SK-N-SH treated with all-trans-retinoic acid at 6 μM for 48 hours (cell line): ENCODE data around the gene ATP2A2.
A peak's percentile ranks its signal among the peaks of the same experiment; 100 is the strongest.

ENCODE experiments used
- CSDC2 ChIP-seq: fragments of 250-450 bp; sonication (Bioruptor Pico); IDR thresholded peaks from 2 replicates; pipeline ENCODE4 v1.5.0; 2020; ENCODE audit warnings: mild to moderate bottlenecking, moderate library complexity
- CSRNP3 ChIP-seq: fragments of 250-450 bp; sonication (Bioruptor Pico); IDR thresholded peaks from 2 replicates; pipeline ENCODE4 v1.5.1; 2021; ENCODE audit warnings: mild to moderate bottlenecking, moderate library complexity
- OSR1 ChIP-seq: fragments of 250-450 bp; sonication (Bioruptor Pico); IDR thresholded peaks from 2 replicates; pipeline ENCODE4 v1.8.0; 2022; ENCODE audit warnings: moderate library complexity, mild to moderate bottlenecking, inconsistent platforms
- ZFP3 ChIP-seq: fragments of 250-450 bp; sonication (Bioruptor Pico); IDR thresholded peaks from 2 replicates; pipeline ENCODE4 v1.5.0; 2020; ENCODE audit warnings: mild to moderate bottlenecking, moderate library complexity

DNA sequence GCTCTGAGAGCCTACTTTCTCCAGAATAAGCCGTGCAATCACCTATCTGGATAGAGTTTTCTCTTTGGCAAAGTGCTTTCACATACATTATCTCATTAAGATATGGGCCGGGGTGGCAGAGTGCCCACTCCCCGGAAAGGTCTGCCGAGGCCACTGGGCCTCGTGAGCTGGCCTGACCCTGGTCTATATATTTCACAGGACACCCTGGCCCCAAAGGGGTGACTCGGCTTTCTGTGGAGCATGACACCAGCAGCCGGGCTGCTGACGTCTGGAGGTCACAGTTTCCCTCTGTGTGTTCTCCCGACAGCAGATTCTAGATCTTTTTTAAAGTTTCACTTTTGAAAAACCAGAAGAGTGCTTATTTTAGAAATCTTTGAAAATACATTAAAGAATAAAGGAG lies 27.9 kb upstream of the ATP2A2 start:
- 0 out of 2 replicates have a peak, but pooled peaks have one; percentile 21 for TF ChIP-seq ZFP3 (CRISPR knock-in tag)
- TF ChIP-seq OSR1 (CRISPR knock-in tag): no peak
- TF ChIP-seq CSRNP3 (CRISPR knock-in tag): no peak
- no peak for TF ChIP-seq CSDC2 (CRISPR knock-in tag)
